NCI-H1092 (cell line): ENCODE results near the gene NAP1L3.

Experiments used
- DNase-seq: peaks from one replicate; lab custom pipeline; 2025; lab: John Stamatoyannopoulos, UW

The NAP1L3 gene

GRCh38 chrX:93673056-93673868 is at the start of gene NAP1L3:
Gene NAP1L3, minus strand, starts transcription at chrX:93673578. Its CDS starts 274 bp downstream, at chrX:93673304.
- DNase-seq = peak; percentile 86

DNA sequence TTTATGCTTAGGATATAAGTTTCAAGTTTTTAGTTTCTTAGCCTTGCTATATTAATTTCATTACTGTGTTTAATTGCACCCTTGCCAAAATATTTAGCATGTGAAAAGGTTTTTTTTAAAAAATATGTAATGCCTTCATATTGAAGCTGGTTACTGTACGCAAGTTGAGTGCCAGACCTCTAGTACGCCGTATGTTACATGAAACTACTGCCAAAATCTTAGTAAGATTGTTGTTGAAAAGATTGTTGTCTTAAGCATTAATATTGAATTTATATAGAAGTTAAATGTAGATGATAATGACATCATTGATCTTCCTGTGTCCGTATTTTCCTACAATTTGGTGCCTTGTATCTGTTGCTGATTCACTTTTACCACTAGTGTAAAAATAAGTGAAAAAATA is 37.7 kb upstream of the NAP1L3 start:
- DNase-seq = no peak

DNA sequence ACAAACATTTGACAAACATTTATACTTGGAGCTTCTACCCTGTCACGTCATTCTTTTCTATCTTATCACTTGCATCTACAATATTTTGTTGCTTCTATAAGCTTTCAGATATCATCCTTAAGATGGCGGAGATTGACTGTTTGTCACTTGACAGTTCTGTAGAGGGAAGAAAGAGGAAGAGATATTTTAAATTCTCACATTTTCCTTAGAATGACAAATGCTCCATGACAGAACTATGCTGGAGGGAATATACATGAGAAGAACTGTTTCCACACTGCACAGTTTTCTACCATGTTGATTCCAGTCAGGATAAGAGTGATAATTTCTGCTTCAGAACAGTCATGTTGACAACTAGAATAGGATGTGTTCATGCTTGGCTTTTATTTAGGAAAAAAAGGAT is 30.3 kb upstream of the NAP1L3 start:
- DNase-seq = no peak

DNA sequence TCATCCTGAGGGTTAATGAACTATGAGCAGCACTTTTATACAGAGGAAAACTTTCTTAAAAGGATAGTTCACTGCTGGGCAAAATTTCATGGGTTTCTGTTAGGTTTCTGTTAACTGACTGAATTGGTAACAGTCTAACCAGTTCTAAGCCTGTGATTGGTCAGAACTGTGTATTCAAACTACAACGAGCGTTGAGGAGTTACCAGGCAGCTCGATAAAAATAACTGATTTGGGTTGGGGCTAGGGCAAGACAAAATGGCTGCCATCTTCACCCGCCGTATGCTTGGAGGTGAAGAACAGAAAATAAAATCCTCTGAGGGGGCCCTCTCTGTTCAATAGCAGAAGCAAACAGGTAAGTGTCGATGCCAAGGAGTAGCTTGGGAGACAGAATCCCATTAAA is 22.6 kb upstream of the NAP1L3 start:
- DNase-seq = no peak

DNA sequence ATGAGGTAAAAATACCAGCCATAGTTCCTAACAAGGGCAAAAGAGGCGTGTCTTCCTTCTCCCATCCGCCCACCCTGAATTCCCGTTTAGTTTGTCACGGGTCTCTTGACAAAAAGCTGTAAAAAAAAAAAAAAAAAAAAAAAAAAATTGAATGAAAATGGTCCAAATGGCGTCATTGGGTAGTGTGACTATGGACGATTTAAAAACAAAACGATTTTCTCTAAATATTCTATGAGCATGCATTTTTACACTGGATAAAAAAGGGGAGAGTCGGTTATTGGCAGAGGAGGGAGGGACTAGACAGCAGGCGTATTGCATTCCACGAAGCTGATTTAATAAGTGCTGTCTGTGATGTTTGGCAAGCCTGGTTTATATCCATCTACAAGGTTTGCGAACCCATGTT is 492 bp upstream of the NAP1L3 start, which contains the start of gene FAM133A:
FAM133A (plus strand) TSS at position 338 of the 403 bp plus-strand sequence. CDS start 35,214 bp downstream, outside the sequence.
- DNase-seq = no peak

DNA sequence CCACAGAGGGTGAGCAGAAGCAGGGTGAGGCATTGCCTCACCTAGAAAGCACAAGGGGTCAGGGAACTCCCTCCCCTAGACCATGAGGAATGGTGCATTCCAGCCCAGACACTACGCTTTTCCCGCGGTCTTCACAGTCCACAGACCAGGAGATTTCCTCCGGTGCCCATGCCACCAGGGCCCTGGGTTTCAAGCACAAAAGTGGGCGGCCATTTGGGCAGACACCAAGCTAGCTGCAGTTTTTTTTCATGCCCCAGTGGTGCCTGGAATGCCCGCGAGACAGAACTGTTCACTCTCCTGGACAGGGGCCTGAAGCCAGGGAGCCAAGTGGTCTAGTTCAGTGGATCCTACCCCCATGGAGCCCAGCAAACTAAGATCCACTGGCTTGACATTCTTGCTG is 12.8 kb downstream of the NAP1L3 start:
- DNase-seq = no peak

DNA sequence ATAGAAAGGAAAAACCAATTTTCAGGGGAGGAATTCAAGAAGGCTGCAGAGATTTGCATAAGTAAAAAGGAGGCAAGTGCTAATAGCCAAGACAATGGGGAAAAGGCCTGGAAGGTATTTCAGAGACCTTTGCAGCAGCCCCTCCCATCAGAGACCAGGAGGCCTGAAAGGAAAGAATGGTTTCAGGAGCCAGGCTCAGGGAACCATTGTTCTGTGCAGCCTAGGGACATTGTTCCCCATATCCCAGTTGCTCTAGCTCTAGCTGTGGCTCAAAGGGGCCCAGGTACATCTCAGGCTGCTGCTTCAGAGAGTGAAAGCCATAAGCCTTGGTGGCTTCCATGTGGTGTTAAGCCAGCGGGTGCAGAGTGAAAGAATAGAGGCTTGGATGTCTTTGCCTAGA is 24.0 kb downstream of the NAP1L3 start:
- no peak for DNase-seq

GRCh38 chrX:93637591-93637990 is 35.8 kb downstream of the NAP1L3 start:
- no peak for DNase-seq
